HG03108 (cell line): ENCODE measurements around the gene RBP3.

Experiments used
- ATAC-seq: cut with Tn5 transposase; IDR thresholded peaks from one replicate; pipeline ENCODE4 v1.9.1; 2021; ENCODE audit warnings: moderate library complexity; ENCODE audit not compliant: unreplicated experiment

The RBP3 gene

GRCh38 chr10:47335906-47336305 lies 12.3 kb upstream of the RBP3 start:
- no peak for ATAC-seq

DNA sequence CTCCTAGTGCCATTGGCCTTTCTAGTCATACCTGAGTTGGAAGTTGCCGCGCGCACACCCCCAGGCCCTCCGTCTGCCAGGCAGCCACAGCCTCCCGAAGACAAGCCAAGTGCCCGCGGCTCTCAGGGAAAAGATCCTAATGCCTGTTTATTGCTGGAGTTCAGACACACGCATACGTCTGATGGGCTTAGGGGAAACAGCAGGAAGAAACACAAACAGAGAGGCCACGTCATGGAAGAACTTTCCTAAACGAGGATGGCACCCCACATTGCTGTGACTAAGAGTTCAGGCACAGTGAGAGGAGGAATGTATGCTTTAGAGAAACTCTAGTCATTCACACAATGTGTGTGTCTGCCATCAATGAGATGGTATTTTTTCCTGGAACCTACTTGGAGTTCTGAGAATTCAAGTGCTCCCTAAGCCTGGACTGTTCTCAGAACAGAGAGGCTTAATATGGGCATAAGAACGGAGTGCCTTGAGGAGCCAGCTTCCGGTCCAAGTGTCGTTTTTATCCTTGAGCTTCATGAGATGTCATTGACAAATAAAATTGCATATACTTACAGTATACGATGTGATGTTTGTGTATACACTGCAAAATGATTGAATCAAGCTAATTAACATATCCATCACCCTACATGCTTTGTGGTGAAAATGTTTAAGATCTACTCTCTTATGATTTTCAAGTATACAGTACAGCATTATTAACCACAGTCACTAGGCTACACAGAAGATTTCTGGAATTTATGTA lies 11.6 kb upstream of the RBP3 start:
- ATAC-seq, result no peak

GRCh38 chr10:47337310-47337709 lies 10.9 kb upstream of the RBP3 start:
- no peak for ATAC-seq

DNA sequence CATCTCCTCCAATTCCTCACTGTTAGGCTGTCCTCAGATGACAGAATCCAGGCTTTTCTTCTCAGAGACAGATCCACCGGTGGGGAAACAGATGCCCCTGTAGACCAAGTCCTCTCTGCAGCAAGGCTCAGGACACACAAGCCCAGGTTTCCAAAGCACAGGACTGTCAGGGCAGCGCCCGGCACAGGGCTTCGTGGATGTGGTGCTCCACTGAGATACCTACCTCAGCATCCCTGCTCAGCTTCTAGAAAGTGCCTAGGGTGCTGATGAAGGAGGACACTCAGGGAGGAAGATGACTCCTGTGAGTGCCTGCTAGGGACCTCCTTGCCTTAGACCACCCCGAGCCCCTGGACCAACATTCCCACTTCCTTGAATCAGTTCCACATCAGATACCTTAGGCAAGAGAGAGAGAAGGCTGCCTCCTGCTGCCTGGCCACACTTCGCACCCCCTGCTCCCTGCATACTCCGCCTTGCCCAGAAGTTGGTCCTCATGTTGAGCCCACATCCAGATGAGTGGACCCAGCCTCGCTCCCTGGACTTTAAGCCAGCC lies 8.9 kb upstream of the RBP3 start:
- no peak for ATAC-seq

DNA sequence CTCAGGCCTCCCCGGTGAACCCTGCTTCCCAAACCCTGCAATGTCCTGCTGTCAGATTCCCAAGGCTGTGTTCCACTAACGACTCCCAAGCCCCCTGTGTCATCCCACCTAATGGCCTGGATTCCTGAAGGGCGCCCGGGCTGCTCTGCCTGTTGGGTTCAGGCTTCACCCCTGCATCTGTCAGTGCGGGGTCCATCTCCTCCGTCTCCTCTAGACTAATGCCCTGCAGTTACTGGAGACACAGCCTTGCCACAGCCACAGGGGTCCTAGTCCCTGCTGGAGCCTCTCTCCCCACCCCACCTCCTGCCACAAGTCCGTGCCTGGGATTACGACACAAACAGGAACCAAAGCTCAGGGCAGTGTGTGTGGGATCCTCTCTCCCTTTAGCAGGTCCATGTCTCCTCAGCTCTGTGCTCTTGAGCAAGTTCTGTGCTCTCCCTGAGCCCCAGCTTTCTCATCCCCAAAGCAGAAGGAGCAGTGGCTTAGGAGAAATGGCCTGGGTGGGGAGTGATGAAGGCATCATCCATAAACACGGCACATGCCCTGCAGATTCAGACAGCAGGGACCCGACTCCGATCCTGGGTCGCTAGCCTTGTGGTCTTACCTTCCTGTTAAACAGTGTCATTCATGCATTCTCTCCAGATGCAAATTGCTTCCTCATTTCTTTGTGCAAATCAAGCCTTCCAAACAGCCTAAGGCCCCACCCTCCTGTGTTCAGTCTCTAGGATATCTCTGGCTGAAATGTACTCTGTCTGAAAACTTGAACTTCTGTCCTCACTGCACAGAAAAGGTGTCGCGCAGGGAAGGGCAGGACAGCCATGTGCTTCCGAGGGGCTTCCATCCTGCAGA lies 8.2 kb upstream of the RBP3 start:
- no peak for ATAC-seq

DNA sequence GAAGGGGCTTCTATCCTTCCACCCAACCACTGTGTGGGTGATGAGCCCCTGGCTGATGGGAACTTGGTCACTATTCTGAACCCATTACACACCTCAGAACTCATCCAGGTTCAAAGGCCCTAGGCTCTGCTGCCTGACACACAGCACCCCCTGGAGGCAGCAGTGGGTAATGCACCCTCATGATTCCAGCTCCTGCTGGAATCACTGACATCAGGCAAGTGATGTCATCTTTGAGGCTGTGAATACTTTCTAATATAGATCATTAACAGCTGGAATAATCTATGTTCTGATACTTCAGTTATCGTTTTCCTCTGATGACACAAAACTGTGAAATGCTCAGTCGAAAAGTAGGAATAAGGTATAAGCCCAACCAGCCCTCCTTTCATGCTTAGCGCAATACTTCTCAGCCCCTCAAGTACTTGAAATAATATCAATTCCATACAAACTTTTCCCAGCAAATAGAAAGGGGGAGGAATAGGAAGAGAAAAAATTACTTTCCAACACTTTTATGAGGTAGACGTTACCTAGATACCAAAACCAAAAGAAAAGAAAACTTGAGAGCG lies 7.5 kb upstream of the RBP3 start:
- ATAC-seq, result no peak

DNA sequence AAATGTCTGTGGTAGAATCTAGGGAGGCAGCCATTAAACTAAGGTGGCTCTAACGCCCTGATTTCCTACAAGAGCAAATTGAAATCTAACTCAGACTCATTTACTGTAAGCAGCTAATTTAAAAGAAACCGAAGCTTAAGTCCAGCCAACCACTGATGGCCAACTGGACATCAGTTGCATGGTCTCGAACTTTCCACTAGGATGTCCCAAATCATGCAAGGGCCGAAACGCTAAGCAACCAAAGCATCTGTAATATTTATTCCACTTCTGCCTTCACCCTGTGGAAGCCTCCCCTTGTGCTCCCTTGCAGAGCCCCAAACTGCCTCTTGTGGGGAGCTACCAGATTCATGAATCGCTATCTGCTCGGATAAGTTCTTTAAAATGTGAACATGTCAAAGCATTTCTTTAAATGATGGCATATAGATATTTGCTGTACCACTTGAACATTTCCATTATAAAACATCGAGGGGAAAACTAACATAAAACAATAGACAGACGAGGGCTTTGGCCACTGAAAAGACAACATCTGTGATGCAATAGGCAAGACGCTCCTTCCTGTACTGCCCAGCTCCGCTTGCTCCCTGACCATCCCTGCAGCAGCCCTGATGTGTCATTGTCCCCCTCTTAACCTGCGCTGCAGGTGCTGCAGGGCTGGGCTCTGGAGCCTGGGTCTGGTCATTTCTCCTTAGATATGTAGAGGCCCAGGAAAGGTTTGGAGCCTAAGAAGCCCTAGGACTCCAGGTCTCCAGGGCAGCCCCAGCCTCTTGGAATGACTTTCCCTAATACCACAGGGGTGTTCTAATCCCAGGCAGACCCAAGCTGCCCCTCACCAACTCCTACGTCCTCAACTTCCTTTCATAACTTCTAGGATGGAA lies 2.9 kb upstream of the RBP3 start:
- no peak for ATAC-seq

GRCh38 chr10:47346581-47347302 lies 1.4 kb upstream of the RBP3 start:
- ATAC-seq, result no peak

DNA sequence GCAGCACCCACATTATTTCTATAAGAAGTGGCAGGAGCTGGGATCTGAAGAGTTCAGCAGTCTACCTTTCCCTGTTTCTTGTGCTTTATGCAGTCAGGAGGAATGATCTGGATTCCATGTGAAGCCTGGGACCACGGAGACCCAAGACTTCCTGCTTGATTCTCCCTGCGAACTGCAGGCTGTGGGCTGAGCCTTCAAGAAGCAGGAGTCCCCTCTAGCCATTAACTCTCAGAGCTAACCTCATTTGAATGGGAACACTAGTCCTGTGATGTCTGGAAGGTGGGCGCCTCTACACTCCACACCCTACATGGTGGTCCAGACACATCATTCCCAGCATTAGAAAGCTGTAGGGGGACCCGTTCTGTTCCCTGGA lies 874 bp upstream of the RBP3 start:
- no peak for ATAC-seq

DNA sequence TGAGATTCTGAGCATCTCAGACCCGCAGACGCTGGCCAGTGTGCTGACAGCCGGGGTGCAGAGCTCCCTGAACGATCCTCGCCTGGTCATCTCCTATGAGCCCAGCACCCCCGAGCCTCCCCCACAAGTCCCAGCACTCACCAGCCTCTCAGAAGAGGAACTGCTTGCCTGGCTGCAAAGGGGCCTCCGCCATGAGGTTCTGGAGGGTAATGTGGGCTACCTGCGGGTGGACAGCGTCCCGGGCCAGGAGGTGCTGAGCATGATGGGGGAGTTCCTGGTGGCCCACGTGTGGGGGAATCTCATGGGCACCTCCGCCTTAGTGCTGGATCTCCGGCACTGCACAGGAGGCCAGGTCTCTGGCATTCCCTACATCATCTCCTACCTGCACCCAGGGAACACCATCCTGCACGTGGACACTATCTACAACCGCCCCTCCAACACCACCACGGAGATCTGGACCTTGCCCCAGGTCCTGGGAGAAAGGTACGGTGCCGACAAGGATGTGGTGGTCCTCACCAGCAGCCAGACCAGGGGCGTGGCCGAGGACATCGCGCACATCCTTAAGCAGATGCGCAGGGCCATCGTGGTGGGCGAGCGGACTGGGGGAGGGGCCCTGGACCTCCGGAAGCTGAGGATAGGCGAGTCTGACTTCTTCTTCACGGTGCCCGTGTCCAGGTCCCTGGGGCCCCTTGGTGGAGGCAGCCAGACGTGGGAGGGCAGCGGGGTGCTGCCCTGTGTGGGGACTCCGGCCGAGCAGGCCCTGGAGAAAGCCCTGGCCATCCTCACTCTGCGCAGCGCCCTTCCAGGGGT lies 703 bp downstream of the RBP3 start:
- no peak for ATAC-seq

DNA sequence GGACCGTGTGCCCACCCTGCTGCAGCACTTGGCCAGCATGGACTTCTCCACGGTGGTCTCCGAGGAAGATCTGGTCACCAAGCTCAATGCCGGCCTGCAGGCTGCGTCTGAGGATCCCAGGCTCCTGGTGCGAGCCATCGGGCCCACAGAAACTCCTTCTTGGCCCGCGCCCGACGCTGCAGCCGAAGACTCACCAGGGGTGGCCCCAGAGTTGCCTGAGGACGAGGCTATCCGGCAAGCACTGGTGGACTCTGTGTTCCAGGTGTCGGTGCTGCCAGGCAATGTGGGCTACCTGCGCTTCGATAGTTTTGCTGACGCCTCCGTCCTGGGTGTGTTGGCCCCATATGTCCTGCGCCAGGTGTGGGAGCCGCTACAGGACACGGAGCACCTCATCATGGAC lies 1.4 kb downstream of the RBP3 start:
- no peak for ATAC-seq

GRCh38 chr10:47349941-47350371 lies 1.8 kb downstream of the RBP3 start:
- no peak for ATAC-seq

DNA sequence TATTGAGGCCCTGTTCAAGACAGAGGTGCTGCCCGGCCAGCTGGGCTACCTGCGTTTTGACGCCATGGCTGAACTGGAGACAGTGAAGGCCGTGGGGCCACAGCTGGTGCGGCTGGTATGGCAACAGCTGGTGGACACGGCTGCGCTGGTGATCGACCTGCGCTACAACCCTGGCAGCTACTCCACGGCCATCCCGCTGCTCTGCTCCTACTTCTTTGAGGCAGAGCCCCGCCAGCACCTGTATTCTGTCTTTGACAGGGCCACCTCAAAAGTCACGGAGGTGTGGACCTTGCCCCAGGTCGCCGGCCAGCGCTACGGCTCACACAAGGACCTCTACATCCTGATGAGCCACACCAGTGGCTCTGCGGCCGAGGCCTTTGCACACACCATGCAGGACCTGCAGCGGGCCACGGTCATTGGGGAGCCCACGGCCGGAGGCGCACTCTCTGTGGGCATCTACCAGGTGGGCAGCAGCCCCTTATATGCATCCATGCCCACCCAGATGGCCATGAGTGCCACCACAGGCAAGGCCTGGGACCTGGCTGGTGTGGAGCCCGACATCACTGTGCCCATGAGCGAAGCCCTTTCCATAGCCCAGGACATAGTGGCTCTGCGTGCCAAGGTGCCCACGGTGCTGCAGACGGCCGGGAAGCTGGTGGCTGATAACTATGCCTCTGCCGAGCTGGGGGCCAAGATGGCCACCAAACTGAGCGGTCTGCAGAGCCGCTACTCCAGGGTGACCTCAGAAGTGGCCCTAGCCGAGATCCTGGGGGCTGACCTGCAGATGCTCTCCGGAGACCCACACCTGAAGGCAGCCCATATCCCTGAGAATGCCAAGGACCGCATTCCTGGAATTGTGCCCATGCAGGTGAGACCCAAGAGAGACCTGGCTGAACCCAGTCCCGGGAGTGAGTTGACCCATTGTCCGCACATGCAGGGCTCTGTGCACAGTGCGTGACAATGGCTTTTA lies 2.8 kb downstream of the RBP3 start:
- ATAC-seq, result no peak

- ATAC-seq, result no peak
These were observed 4.0 kb downstream of the RBP3 start for GRCh38 chr10:47351899-47352815.

DNA sequence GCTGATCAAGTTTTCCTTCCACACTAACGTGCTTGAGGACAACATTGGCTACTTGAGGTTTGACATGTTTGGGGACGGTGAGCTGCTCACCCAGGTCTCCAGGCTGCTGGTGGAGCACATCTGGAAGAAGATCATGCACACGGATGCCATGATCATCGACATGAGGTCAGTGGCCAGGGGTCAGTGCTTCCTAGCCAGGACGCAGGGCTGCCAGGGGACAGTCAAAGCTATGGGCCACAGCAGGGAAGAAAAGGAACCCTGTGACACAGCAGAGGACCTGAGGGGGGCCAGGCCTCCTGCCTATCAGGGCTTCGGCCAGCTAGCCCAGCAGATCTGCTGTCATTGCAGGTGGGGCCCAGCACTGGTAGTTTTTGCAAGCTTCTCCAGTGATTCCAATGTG lies 5.2 kb downstream of the RBP3 start:
- ATAC-seq, result no peak

- ATAC-seq, result no peak
These were observed 6.0 kb downstream of the RBP3 start for GRCh38 chr10:47354165-47354564.

DNA sequence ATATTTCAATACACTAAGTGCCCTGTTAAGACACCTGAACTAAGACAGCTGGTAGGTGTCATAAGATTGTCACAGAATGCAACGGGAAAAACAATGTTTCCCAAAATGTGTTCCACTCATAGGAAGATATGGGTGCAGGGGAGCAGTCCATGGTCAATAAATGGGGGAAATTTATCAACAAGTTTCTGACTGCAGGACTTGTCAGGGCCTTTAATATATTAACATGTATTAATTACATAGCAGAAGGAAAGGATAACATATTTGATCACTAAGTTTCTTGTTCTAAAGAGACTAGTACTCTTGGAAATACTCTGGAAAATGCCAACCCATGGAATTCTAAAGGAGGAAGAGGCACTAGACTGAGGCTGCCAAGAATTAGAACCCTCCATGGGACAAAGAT lies 6.7 kb downstream of the RBP3 start:
- no peak for ATAC-seq
